Hepatocyte (in vitro differentiated cells): ENCODE results near the gene RBM14.

Source experiments
- EZH2 ChIP-seq: fragments of 200-600 bp; sonication (generic); IDR thresholded peaks from 2 replicates; pipeline ENCODE4 v1.6.1; 2016; ENCODE audit warnings: antibody characterized with exemption, mild to moderate bottlenecking, borderline replicate concordance
- EZH2phosphoT487 ChIP-seq: fragments of 200-600 bp; sonication (generic); IDR thresholded peaks from one replicate; pipeline ENCODE4 v1.6.1; 2018; ENCODE audit warnings: antibody characterized with exemption, mild to moderate bottlenecking, low read depth, moderate library complexity; ENCODE audit not compliant: unreplicated experiment, severe bottlenecking
- TF ChIP-seq, protein P1 (sequence below): fragments of 200-600 bp; sonication (generic); IDR thresholded peaks from 2 replicates; pipeline ENCODE4 v1.5.1; 2016; ENCODE audit warnings: antibody characterized with exemption, mild to moderate bottlenecking; ENCODE audit not compliant: poor library complexity

DNA sequence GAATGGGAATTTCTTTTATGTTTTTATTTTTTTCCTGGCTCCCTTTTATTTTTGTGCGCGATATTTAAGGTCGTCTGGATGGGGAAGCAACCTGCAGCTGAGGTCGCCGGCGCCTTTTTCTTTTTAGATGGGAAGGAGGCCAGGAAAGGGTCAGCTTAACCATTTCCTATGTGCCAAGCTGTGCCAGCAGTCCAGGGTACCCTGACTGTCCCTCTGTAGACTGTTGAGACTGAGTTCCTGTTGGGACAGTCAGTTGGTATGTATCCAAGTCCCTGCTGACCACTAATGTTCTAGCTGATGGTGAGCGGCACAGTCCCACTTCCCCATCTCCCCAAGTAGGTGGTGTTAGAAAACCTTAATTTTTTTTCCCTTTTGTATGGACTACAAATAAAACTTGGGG, 10.5 kb downstream of the RBM14 start:
- TF ChIP-seq, protein P1, sequence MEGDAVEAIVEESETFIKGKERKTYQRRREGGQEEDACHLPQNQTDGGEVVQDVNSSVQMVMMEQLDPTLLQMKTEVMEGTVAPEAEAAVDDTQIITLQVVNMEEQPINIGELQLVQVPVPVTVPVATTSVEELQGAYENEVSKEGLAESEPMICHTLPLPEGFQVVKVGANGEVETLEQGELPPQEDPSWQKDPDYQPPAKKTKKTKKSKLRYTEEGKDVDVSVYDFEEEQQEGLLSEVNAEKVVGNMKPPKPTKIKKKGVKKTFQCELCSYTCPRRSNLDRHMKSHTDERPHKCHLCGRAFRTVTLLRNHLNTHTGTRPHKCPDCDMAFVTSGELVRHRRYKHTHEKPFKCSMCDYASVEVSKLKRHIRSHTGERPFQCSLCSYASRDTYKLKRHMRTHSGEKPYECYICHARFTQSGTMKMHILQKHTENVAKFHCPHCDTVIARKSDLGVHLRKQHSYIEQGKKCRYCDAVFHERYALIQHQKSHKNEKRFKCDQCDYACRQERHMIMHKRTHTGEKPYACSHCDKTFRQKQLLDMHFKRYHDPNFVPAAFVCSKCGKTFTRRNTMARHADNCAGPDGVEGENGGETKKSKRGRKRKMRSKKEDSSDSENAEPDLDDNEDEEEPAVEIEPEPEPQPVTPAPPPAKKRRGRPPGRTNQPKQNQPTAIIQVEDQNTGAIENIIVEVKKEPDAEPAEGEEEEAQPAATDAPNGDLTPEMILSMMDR, result no peak
- no peak for TF ChIP-seq EZH2
- TF ChIP-seq EZH2phosphoT487, result no peak
